ENCODE measurements around the gene CTXN2.

CTXN2 gene

GRCh38 chr15:48253172-48253571 is 61.7 kb downstream of the CTXN2 start:
- no peak overlapping the region for H3K4me3 ChIP-seq (ENCODE audit: control insufficient read depth, low read depth, low read length)
- no peak for DNase-seq (ENCODE audit: low read depth)
- no peak for TF ChIP-seq CTCF (IDR thresholded peaks at IDR 0.05; ENCODE audit: control insufficient read depth, insufficient read depth, low read depth, low read length, missing control alignments)
